ENCODE results near the gene PNMA8A.

Gene PNMA8A

GRCh38 chr19:46489445-46490272, 18.3 kb upstream of the PNMA8A start:
- H3K4me2 ChIP-seq (ENCODE audit: low read depth, low read length, poor library complexity, severe bottlenecking), result no peak overlapping the region
- H3K4me1 ChIP-seq (ENCODE audit: insufficient read depth, low read length, poor library complexity, severe bottlenecking), result no peaks in the 10 kb centered on the region
- H3F3A ChIP-seq (ENCODE audit: low read depth), result no peaks in the 10 kb centered on the region
- no peak for TF ChIP-seq EZH2phosphoT487 (IDR thresholded peaks at IDR 0.05; ENCODE audit: borderline replicate concordance)
- TF ChIP-seq, protein P1, sequence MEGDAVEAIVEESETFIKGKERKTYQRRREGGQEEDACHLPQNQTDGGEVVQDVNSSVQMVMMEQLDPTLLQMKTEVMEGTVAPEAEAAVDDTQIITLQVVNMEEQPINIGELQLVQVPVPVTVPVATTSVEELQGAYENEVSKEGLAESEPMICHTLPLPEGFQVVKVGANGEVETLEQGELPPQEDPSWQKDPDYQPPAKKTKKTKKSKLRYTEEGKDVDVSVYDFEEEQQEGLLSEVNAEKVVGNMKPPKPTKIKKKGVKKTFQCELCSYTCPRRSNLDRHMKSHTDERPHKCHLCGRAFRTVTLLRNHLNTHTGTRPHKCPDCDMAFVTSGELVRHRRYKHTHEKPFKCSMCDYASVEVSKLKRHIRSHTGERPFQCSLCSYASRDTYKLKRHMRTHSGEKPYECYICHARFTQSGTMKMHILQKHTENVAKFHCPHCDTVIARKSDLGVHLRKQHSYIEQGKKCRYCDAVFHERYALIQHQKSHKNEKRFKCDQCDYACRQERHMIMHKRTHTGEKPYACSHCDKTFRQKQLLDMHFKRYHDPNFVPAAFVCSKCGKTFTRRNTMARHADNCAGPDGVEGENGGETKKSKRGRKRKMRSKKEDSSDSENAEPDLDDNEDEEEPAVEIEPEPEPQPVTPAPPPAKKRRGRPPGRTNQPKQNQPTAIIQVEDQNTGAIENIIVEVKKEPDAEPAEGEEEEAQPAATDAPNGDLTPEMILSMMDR (conservative IDR thresholded peaks at IDR 0.05; ENCODE audit: low read length), result no peak
- no peak overlapping the region for H3K9ac ChIP-seq (ENCODE audit: low read depth, low read length, poor library complexity, severe bottlenecking)
- no peaks in the 10 kb centered on the region for H3K79me2 ChIP-seq (ENCODE audit: insufficient read depth, low read length)
- no peak overlapping the region for H2AFZ ChIP-seq (ENCODE audit: low read length)
- no peak overlapping the region for H3K4me3 ChIP-seq (ENCODE audit: low read length, poor library complexity, severe bottlenecking)
- H3K9me3 ChIP-seq (ENCODE audit: insufficient read depth, low read depth, low read length), result no peaks in the 10 kb centered on the region
- no peaks in the 10 kb centered on the region for H3K36me3 ChIP-seq (ENCODE audit: insufficient read depth, low read length)
- no peaks in the 10 kb centered on the region for H3K27me3 ChIP-seq (ENCODE audit: insufficient read depth, low read length, poor library complexity, severe bottlenecking)
- no peaks in the 10 kb centered on the region for H3K9me2 ChIP-seq (replicated peaks; ENCODE audit: low read depth, low read length)
- no peaks in the 10 kb centered on the region for H4K20me1 ChIP-seq (ENCODE audit: insufficient read depth, low read length, poor library complexity, severe bottlenecking)

DNA sequence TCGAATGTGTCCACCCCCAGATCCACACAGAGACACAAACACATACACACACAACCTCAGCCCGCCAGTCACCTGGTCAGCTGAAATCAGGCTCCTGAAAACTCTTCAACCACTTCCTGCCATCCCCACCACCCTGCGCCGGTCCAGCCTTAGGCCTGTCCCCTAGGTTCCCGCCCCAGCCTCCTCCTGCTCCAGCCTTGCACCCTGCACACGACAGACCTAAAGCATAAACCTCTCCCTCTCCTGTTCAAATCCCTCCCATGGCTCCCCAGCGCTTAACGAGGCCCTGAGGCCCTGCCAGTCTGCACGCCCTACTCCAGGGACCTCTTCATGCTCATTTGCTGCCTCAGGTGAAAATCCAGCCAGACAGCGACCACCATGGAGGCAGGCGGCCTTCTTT, 17.2 kb upstream of the PNMA8A start:
- Histone ChIP-seq H3K79me2 (ENCODE audit: insufficient read depth, low read length) (no peaks in the 10 kb centered on the region), H3K4me2 (ENCODE audit: low read depth, low read length, poor library complexity, severe bottlenecking) (no peak overlapping the region), H3K4me3 (ENCODE audit: low read length, poor library complexity, severe bottlenecking) (no peak overlapping the region), H3K4me1 (ENCODE audit: insufficient read depth, low read length, poor library complexity, severe bottlenecking) (no peaks in the 10 kb centered on the region), H4K20me1 (ENCODE audit: insufficient read depth, low read length, poor library complexity, severe bottlenecking) (no peaks in the 10 kb centered on the region), H3K9ac (ENCODE audit: low read depth, low read length, poor library complexity, severe bottlenecking) (no peak overlapping the region), H3K36me3 (ENCODE audit: insufficient read depth, low read length) (no peaks in the 10 kb centered on the region), H3K9me2 (replicated peaks; ENCODE audit: low read depth, low read length) (no peaks in the 10 kb centered on the region), H3F3A (ENCODE audit: low read depth) (no peaks in the 10 kb centered on the region), H2AFZ (ENCODE audit: low read length) (peak overlapping the region; percentile 36; the same call in 1 of the 2 replicates), H3K27me3 (ENCODE audit: insufficient read depth, low read length, poor library complexity, severe bottlenecking) (no peaks in the 10 kb centered on the region), H3K9me3 (ENCODE audit: insufficient read depth, low read depth, low read length) (no peaks in the 10 kb centered on the region)
- TF ChIP-seq, protein P1 (conservative IDR thresholded peaks at IDR 0.05; ENCODE audit: low read length), result no peak
- no peak for TF ChIP-seq EZH2phosphoT487 (IDR thresholded peaks at IDR 0.05; ENCODE audit: borderline replicate concordance)

DNA sequence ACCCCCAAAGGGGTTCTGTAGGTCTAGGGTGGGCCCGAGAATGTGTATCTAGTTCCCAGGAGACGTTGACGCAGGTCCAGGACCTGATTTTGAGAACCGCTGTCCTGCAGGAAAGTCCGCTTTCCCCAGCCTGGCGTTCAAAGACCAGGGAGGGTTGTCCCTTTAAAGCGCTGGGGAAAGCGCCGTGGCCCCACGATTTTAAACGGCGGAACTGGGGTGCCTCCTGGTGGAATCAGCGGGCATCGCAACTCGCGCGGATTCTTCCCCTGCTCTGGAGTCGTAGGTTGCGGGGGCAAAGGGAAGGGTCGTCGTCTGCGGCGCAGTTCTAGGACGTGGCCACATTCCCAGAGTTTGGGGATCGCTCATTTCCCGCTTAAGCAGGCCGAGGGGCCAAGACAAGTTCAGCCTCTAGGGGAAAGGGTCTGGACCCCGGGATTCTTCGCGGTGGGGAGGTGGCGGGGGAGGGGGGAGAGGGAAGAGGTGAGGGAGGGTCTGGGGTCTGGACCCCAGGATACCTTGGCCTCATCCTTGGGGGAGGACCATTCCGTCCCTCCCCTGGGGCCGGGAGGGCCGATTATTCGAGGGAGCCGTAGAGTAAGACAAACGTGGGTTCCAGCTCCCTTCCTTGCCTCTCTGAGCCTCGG, 16.6 kb upstream of the PNMA8A start:
- no peak for TF ChIP-seq EZH2phosphoT487 (IDR thresholded peaks at IDR 0.05; ENCODE audit: borderline replicate concordance)
- TF ChIP-seq, protein P1 (conservative IDR thresholded peaks at IDR 0.05; ENCODE audit: low read length), result peak; percentile 87
- Histone ChIP-seq H3K4me2 (ENCODE audit: low read depth, low read length, poor library complexity, severe bottlenecking) (no peak overlapping the region), H3K27me3 (ENCODE audit: insufficient read depth, low read length, poor library complexity, severe bottlenecking) (no peaks in the 10 kb centered on the region), H3K4me3 (ENCODE audit: low read length, poor library complexity, severe bottlenecking) (no peak overlapping the region), H3F3A (ENCODE audit: low read depth) (no peaks in the 10 kb centered on the region), H3K9me3 (ENCODE audit: insufficient read depth, low read depth, low read length) (no peaks in the 10 kb centered on the region), H3K36me3 (ENCODE audit: insufficient read depth, low read length) (no peaks in the 10 kb centered on the region), H3K9ac (ENCODE audit: low read depth, low read length, poor library complexity, severe bottlenecking) (no peak overlapping the region), H2AFZ (ENCODE audit: low read length) (0 out of 2 replicates have a peak overlapping the region, but pooled peaks have one; percentile 25), H3K9me2 (replicated peaks; ENCODE audit: low read depth, low read length) (no peaks in the 10 kb centered on the region), H3K79me2 (ENCODE audit: insufficient read depth, low read length) (no peaks in the 10 kb centered on the region), H4K20me1 (ENCODE audit: insufficient read depth, low read length, poor library complexity, severe bottlenecking) (no peaks in the 10 kb centered on the region), H3K4me1 (ENCODE audit: insufficient read depth, low read length, poor library complexity, severe bottlenecking) (no peaks in the 10 kb centered on the region)
